NT2/D1 (cell line): ENCODE data around the gene GNG12.

Source experiments
- SUZ12 ChIP-seq: IDR thresholded peaks from 2 replicates; pipeline ENCODE4 v1.6.1; 2011; ENCODE audit not compliant: insufficient read length, insufficient read depth; ENCODE audit errors: extremely low read depth
- YY1 ChIP-seq: IDR thresholded peaks from 2 replicates; pipeline ENCODE4 v1.6.1; 2011; ENCODE audit not compliant: insufficient read length, insufficient read depth
- ZNF274 ChIP-seq: IDR thresholded peaks from 2 replicates; pipeline ENCODE4 v1.6.1; 2011; ENCODE audit warnings: mild to moderate bottlenecking, low read depth, low read length

- TF ChIP-seq SUZ12, result no peak
- no peak for TF ChIP-seq YY1
- no peak for TF ChIP-seq ZNF274
Observed at GRCh38 chr1:67675800-67676199, 157.5 kb downstream of the GNG12 start.
